ENCODE results near the gene NMU. TPM values are rescaled to one million over a fixed set of nuclear protein-coding genes. Genes with fewer than 3 reads are reported as not detected.
"Not testable (repeated sequence)": the region's sequence is repeated elsewhere in the genome, so short reads cannot be mapped to it uniquely, and the experiment has no call there.

NMU gene
- total RNA-seq: not detected

DNA sequence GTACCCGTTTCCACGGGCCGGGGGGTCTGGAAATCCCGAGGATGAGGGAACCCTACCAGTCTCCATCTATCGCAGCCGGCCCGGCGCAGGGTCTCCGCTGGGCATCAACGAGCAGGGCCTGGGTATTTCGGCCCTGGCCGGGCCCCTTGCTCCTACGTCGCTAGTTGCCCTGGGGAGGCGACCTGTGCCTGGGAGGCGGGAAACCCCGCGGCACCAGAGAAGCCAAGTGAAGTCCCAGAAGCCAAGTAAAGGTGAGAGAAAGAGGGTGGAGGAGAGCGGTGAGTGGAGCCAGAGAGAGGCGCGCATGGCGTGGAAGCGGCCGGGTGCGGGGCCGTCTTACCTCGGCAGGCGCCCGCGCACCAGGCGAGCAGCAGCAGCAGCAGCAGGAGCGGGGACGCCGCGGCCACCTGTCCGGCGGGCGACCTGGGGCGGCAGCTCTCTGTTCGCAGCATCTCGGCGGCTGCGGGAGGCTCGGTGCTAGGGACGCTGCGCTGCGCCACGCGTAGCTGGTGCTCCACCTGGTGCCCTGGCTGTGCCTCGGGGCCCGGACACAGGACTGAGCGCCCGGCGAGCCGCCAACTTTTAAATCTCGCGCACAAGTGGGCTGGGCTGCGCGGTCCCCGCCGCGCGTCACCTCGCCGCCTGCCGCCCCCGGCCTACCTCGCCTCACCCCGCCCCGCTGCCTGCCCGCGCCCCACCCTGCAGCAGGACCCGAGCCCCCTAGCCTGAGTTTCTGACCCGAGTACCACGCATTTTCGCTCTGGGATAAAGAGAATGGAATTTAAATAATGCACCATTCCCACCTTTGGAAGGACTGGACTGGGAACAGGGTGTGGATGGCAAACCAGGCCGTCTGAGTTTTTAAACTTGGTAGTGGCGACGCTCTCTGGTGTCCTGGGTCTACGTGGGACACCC is at the start of gene NMU:
NMU (minus strand) TSS at position 558 of the 915 bp plus-strand sequence; CDS start at position 452, 106 bp downstream.
- Histone ChIP-seq H3K27ac (no peak within 1 kb of the TSS), H3K4me1 (peaks cover 14% of the 10 kb centered on the region), H3K9me3 (no peaks in the 10 kb centered on the region), H3K4me3 (peak within 1 kb of the TSS in 1 of 2 donors; percentile 19), H3K27me3 (peaks cover 0 to 12% of the 10 kb centered on the region in 2 donors), H3K36me3 (replicated peaks in 1 of 2; ENCODE audit: insufficient read depth in 1 of 2, low read depth in 2 of 2) (no peaks in the 10 kb centered on the region)
- intact Hi-C loops (cut with DNase I): no loop called here
- TF ChIP-seq POLR2A (IDR thresholded peaks at IDR 0.05): no peak
- TF ChIP-seq, protein P1, sequence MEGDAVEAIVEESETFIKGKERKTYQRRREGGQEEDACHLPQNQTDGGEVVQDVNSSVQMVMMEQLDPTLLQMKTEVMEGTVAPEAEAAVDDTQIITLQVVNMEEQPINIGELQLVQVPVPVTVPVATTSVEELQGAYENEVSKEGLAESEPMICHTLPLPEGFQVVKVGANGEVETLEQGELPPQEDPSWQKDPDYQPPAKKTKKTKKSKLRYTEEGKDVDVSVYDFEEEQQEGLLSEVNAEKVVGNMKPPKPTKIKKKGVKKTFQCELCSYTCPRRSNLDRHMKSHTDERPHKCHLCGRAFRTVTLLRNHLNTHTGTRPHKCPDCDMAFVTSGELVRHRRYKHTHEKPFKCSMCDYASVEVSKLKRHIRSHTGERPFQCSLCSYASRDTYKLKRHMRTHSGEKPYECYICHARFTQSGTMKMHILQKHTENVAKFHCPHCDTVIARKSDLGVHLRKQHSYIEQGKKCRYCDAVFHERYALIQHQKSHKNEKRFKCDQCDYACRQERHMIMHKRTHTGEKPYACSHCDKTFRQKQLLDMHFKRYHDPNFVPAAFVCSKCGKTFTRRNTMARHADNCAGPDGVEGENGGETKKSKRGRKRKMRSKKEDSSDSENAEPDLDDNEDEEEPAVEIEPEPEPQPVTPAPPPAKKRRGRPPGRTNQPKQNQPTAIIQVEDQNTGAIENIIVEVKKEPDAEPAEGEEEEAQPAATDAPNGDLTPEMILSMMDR (IDR thresholded peaks at IDR 0.05): peak in 4 of 7 experiments; percentile 9 to 29 (median 22)
- ATAC-seq: peak; percentile 56
- WGBS, 2 donors: 1% methylated on average over 71 to 77 of the region's 80 CpGs
- peak; percentile 40 to 69 (median 46) for DNase-seq

GRCh38 chr4:55684276-55684675 is 48.2 kb upstream of the NMU start:
- no peak for ATAC-seq
- WGBS, 2 donors: 81 to 83% methylated on average over 3 of the region's 3 CpGs
- intact Hi-C loops (cut with DNase I): no loop called here

GRCh38 chr4:55682797-55683196 is 46.7 kb upstream of the NMU start:
- DNase-seq; H3K4me1 ChIP-seq; H3K4me3 ChIP-seq; ATAC-seq; intact Hi-C loops (cut with DNase I); H3K27me3 ChIP-seq; H3K27ac ChIP-seq; H3K36me3 ChIP-seq (replicated peaks in 1 of 2; ENCODE audit: insufficient read depth in 1 of 2, low read depth in 2 of 2); H3K9me3 ChIP-seq: not testable (repeated sequence)
- WGBS, 2 donors: 58 to 77% methylated on average over 3 of the region's 3 CpGs

More at GRCh38 chr4:55684276-55684675, 48.2 kb upstream of the NMU start:
- Histone ChIP-seq H3K36me3 (replicated peaks in 1 of 2; ENCODE audit: insufficient read depth in 1 of 2, low read depth in 2 of 2) (no peaks in the 10 kb centered on the region), H3K27me3 (no peaks in the 10 kb centered on the region), H3K4me1 (no peaks in the 10 kb centered on the region), H3K9me3 (no peaks in the 10 kb centered on the region), H3K27ac (no peak overlapping the region), H3K4me3 (no peak overlapping the region)
- DNase-seq: no peak
- TF ChIP-seq, protein P1 (IDR thresholded peaks at IDR 0.05): no peak
- no peak for TF ChIP-seq POLR2A (IDR thresholded peaks at IDR 0.05)

DNA sequence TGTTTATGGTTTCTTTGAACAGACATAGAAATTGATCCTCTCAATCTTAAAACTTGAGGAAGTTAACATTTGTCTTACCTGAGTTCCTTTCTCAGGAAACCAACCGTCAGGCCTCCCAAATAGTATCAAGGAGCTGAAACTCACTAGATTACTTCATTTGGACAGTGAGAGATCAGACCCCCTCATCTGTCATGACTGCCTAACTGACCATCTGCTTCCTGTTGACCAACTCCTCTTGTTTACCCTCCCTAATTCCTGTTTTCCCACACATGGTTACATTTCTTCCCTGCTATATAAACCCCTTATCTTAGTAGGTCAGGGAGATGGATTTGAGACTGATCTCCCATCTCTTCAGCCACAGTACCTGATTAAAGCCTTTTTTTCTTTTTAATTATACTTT is 46.2 kb upstream of the NMU start:
- no peak overlapping the region for H3K4me3 ChIP-seq
- DNase-seq (no peak), ATAC-seq (no peak)
- no peaks in the 10 kb centered on the region for H3K36me3 ChIP-seq (replicated peaks in 1 of 2; ENCODE audit: insufficient read depth in 1 of 2, low read depth in 2 of 2)
- TF ChIP-seq, protein P1 (IDR thresholded peaks at IDR 0.05): no peak
- TF ChIP-seq POLR2A (IDR thresholded peaks at IDR 0.05): no peak
- H3K4me1 ChIP-seq: no peaks in the 10 kb centered on the region
- no peaks in the 10 kb centered on the region for H3K9me3 ChIP-seq
- WGBS, 2 donors: 11 to 13% methylated on average over 1 of the region's 1 CpG
- no peak overlapping the region for H3K27ac ChIP-seq
- no peaks in the 10 kb centered on the region for H3K27me3 ChIP-seq
- intact Hi-C loops (cut with DNase I): no loop called here

GRCh38 chr4:55681430-55681829 is 45.3 kb upstream of the NMU start:
- no peak for DNase-seq
- intact Hi-C loops (cut with DNase I): no loop called here
- no peak for ATAC-seq
- Histone ChIP-seq H3K4me1 (no peaks in the 10 kb centered on the region), H3K36me3 (replicated peaks in 1 of 2; ENCODE audit: insufficient read depth in 1 of 2, low read depth in 2 of 2) (no peaks in the 10 kb centered on the region), H3K27me3 (no peaks in the 10 kb centered on the region), H3K9me3 (no peaks in the 10 kb centered on the region), H3K27ac (no peak overlapping the region), H3K4me3 (no peak overlapping the region)
- TF ChIP-seq POLR2A (IDR thresholded peaks at IDR 0.05): no peak
- TF ChIP-seq, protein P1 (IDR thresholded peaks at IDR 0.05): no peak
- 78 to 80% methylated on average over 3 of the region's 3 CpGs for WGBS, 2 donors
